GM21381 (cell line): ENCODE data around the gene MEIS2.

ENCODE experiments used
- ATAC-seq: cut with Tn5 transposase; IDR thresholded peaks from one replicate; pipeline ENCODE4 v1.9.1; 2021; ENCODE audit warnings: mild to moderate bottlenecking, moderate library complexity; ENCODE audit not compliant: unreplicated experiment

The MEIS2 gene

DNA sequence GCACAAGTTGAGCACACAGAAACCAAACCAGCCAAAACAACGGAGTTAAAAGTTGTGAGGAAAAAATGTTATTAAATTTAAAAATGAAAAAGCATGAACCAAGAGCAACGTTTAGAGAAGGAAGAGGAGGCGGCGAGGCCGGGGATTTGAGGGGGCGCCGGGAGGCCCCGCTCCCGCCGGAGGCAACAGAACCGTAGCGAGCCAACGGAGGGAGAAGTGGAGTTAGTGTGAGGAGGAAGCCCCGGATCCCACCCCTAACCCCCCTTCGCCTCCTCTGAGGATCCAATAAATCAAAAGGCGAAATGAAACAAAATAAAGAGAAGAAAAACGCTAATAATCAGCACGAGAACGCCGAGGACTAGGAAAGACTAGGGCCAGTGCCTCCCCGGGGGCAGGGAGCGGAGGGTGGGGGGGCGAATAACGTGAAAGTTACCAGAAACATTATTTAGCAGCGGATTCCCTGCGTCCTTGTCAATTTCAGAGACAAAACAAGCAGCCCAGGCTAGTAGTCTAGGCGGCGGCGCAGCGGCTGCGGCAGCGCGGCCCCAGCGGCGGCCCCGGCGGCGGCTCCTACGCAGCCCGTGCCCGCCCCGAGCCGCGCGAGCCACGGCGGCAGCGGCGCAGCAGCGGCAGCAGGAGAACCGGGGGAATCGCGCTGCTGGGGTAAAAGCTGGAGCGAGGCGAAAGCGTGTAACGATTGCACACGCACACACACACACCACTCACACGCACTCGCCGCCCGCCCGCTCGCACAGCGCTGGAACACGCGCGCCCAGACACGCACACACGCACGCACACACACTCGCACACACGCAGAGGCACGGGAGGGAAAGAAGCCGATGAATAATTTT is 1.7 kb downstream of the MEIS2 start:
- ATAC-seq = no peak

GRCh38 chr15:37097144-37097919 is 3.0 kb downstream of the MEIS2 start:
- no peak for ATAC-seq

GRCh38 chr15:37096558-37097143 is 3.7 kb downstream of the MEIS2 start:
- ATAC-seq = no peak

DNA sequence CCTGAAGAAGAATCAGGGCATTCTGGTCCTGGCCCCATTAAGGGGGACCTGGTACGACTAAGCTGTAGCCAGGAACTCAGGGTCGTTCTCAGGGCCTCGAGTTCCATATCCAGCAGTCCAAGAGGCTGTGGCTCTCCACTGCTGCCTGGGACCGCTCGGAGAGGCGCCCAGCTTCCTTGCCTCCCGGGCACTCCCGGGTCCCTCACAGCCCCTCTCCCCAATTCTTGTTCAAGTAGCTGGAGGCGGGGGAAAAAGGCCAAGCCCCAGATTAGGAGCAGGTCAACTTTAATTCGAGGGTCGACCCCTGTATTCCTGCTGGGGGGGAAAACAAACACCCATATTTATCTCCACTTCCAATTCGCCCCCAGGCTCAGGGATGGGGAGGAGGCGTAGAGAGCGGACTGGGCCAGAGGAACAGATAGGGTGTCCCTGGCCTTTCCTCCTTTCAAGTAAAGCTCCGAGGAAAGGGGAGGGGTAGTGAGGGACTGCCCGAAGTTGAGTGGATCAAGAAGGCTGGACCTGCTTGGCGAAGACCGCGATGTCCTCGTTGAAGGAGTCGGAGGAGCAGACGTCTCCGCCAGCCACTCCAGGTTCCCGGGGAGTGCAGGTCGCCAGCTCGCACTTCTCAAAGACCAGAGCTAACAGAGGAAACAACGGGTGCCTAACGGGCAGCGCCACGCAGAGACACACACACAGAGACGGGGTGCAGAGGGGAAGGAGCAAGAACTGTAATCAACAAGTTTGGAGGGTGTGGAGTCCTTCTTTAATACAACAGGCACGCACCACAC is 4.4 kb downstream of the MEIS2 start:
- ATAC-seq = no peak

- ATAC-seq = no peak
Observed at GRCh38 chr15:37094915-37095711, 5.2 kb downstream of the MEIS2 start.

DNA sequence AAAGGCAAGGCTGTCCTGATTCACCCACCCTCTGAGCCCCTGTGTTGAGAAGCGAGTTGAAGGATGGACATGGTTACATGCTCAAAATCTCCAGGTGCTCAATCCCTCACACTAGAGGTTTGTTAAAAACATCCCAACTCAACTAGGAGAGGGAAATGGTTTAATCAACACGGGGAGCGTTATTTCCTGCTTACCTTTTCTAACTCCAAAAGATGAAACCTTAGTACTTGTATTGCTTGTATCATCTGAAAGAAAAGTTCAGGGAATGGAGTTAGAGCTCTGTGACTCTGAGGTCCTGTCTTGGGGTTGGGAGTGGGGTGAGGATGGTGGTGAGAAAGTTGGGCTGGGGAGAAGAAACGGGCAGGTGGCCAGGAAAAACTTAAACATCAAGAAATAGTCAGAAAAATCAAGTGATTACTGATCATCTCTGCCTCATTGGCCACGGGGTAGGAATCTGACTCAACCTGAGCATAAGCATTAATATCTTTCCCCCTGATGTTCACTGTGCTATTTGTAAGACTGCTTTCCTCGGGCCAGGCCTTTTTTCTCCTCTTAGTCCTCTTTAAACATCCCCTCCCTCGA is 5.9 kb downstream of the MEIS2 start:
- no peak for ATAC-seq

DNA sequence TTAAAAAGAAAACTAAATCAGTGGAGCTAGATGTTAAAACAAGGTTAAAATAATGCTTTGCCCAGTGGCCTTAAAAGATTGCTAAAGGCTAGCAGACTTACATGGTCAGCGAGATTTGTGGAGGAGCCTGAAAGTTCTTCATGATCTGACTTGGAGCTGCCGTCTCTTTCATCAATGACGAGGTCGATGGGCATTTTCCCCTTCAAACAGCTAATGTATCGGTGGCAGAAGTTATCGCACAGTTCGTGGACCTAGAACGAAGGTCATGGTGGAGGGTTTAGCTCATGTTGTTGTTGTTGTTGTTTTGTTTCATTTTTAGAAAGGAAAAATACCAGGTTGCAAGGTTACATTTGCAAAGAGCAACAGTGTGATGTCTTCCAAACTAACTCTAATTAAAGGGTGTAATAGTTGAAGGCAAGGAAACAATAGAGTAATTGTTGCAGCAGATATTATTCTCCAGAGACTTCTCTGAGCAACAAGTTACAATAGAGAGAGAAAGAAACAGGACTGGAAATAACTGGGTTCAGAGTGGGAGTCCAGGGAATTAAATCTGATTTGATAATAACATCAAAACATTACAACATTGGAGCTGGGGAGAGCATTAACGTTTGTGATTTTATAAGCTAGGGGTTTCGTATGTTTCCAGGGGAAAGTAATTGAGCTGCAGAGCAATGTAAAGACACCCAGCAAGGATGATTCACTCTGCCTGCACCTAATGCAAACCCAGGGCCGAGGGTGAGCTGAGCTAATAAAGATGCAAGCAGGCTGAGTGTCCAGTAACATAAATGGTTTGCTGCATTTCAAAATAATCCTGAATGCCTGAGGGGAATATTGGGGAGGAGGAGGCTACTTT is 6.6 kb downstream of the MEIS2 start:
- no peak for ATAC-seq

GRCh38 chr15:37090543-37091175 is 9.7 kb downstream of the MEIS2 start:
- no peak for ATAC-seq

DNA sequence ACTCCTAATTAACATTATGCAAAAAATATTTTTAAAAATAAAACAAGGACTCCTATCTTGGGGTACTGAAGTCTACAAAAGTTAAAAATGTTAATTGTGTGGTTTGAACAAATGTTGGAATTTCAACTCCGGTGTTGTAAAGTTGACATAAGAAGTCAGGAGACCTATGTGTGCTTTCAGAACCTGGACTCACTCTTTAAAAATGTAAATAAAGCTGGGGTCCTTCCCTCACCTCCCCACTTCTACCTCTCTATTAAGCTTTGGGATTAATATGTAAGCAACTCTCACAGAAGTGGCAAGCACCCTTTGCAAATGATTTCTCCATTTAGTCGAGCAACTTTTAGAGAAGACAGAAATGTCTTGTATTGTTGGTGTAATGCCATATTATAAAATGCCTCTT is 11.9 kb downstream of the MEIS2 start:
- ATAC-seq = no peak

DNA sequence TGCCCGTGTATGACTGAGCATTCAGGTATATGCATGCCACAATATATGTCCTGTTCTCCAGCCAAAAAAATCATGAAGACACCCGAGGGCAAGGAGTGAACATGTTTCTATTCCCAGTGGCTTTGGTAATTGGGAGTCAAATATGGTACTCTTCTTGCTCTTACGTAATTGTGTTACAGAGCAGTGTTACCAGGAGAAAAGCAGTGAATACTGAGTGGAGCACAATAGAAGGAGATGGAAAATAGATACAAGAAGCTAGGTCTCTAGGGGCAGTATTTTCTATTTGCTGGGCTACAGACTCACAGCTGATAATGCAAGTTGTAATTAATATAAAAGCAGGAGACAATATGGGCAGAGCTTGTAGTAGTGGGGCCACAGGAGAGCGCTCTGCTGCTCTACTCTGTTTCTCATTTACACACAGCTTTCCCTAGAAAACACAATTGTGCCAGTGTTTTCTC is 13.2 kb downstream of the MEIS2 start:
- ATAC-seq = no peak

- no peak for ATAC-seq
Observed at GRCh38 chr15:37086521-37086920, 13.8 kb downstream of the MEIS2 start.

DNA sequence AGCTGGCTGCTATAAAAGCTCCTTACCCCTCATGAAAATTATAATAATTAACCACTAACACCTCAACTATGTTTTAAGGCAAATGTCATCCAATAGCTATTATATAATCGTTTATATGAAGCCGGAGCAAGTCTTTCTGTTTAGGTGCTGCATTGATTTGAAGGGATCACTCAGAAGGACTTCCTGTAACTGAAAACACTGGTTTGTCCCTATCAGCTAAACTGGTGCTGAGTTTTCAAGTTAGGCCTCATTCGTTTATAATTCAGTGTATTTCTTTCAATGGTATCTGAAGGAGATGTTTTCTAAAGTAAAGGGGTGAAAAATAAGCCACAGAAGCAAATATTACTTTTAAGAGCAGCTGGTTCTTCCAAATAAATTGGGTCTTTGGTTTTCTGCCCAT is 14.2 kb downstream of the MEIS2 start:
- no peak for ATAC-seq

GRCh38 chr15:37084602-37085001 is 15.7 kb downstream of the MEIS2 start:
- ATAC-seq = no peak

GRCh38 chr15:37083610-37084009 is 16.7 kb downstream of the MEIS2 start:
- ATAC-seq = no peak

GRCh38 chr15:37081983-37082382 is 18.4 kb downstream of the MEIS2 start:
- ATAC-seq = no peak

GRCh38 chr15:37080261-37080921 is 20.0 kb downstream of the MEIS2 start:
- ATAC-seq = no peak

DNA sequence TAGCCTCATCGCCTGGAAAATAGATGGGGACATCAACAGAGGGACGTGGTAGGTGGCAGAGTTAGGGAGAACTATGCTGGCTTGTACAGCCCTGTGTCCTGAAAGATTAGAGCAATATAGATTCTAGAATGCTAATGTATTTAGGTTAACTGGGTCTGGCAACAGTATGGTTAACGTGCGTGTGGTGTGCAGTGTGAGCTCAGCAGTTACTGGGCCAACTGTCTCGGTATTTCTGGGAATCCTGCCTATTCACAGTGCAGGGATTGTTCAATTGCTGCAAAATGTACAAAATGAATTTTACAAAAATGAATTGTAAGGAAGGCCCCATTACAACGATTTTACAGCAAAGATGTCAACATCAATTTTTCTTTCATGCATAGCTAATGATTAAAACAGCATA is 20.6 kb downstream of the MEIS2 start:
- ATAC-seq = no peak

- ATAC-seq = no peak
Observed at GRCh38 chr15:37078566-37078965, 21.8 kb downstream of the MEIS2 start.
